Measurements from ENCODE around the gene MTA3.

DNA sequence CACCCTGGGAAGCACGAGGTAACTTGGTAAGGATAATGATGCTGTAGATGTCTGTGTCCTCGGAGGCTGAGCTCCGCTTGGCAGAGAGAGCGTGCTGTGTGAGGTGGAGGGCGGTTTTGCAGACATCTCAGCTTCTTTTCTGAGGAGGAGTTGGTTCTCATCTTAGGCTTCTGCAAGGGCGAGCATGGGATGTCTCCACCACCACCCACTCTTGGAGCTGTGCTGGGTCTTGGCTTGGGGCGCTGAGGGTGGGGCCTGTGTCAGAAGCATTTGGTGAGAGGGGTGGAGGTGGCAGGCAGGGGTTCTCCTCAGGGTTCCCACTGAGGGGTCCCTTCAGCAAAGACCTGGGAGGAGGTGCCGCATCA lies 186.3 kb downstream of the MTA3 start:
- TF ChIP-seq EGR1 (IDR thresholded peaks at IDR 0.05), result no peak
- no peak for TF ChIP-seq TEAD4 (IDR thresholded peaks at IDR 0.05)
- TF ChIP-seq CREB1 (IDR thresholded peaks at IDR 0.05; ENCODE audit: low read depth), result no peak
- TF ChIP-seq, protein P1, sequence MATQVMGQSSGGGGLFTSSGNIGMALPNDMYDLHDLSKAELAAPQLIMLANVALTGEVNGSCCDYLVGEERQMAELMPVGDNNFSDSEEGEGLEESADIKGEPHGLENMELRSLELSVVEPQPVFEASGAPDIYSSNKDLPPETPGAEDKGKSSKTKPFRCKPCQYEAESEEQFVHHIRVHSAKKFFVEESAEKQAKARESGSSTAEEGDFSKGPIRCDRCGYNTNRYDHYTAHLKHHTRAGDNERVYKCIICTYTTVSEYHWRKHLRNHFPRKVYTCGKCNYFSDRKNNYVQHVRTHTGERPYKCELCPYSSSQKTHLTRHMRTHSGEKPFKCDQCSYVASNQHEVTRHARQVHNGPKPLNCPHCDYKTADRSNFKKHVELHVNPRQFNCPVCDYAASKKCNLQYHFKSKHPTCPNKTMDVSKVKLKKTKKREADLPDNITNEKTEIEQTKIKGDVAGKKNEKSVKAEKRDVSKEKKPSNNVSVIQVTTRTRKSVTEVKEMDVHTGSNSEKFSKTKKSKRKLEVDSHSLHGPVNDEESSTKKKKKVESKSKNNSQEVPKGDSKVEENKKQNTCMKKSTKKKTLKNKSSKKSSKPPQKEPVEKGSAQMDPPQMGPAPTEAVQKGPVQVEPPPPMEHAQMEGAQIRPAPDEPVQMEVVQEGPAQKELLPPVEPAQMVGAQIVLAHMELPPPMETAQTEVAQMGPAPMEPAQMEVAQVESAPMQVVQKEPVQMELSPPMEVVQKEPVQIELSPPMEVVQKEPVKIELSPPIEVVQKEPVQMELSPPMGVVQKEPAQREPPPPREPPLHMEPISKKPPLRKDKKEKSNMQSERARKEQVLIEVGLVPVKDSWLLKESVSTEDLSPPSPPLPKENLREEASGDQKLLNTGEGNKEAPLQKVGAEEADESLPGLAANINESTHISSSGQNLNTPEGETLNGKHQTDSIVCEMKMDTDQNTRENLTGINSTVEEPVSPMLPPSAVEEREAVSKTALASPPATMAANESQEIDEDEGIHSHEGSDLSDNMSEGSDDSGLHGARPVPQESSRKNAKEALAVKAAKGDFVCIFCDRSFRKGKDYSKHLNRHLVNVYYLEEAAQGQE (IDR thresholded peaks at IDR 0.05; ENCODE audit: low read depth), result no peak
- no peak for TF ChIP-seq TAF1 (IDR thresholded peaks at IDR 0.05; ENCODE audit: low read depth)
- TF ChIP-seq YY1 (IDR thresholded peaks at IDR 0.05; ENCODE audit: low read depth), result no peak
